Central memory CD8-positive, alpha-beta T cell (primary cell): ENCODE measurements around the gene SPECC1L.

ENCODE experiments used
- ATAC-seq: fragments of 150-1000 bp; cut with Tn5 transposase; replicated peaks from 2 replicates; pipeline ENCODE4 v1.10.0; 2022; ENCODE audit warnings: mild to moderate bottlenecking, moderate FRiP score, moderate number of reproducible peaks; ENCODE audit not compliant: poor library complexity, severe bottlenecking; ENCODE audit errors: extremely low read depth
- DNase-seq, 2 donors: peaks; one replicate each; pipeline ENCODE4 v3.0.0; 2021; ENCODE audit warnings: low spot score in 2 of 2
- H3K27ac Mint-ChIP-seq: one replicate; pipeline ENCODE4 v1.8.0; 2022; ENCODE audit warnings: low read depth, mild to moderate bottlenecking, moderate library complexity, mixed read lengths
- H3K27me3 Mint-ChIP-seq: one replicate; pipeline ENCODE4 v1.8.0; 2022; ENCODE audit warnings: mixed read lengths
- H3K36me3 Mint-ChIP-seq: one replicate; pipeline ENCODE4 v1.8.0; 2022; ENCODE audit warnings: mild to moderate bottlenecking, moderate library complexity, mixed read lengths; ENCODE audit not compliant: insufficient read depth
- H3K4me1 Mint-ChIP-seq: one replicate; pipeline ENCODE4 v1.8.0; 2022; ENCODE audit warnings: mixed read lengths
- H3K4me3 Mint-ChIP-seq: one replicate; pipeline ENCODE4 v1.8.0; 2022; ENCODE audit warnings: mild to moderate bottlenecking, moderate library complexity, mixed read lengths
- H3K9me3 Mint-ChIP-seq: one replicate; pipeline ENCODE4 v1.8.0; 2022; ENCODE audit warnings: mixed read lengths

SPECC1L gene

GRCh38 chr22:24421428-24421931 lies 150.8 kb downstream of the SPECC1L start:
- peak; percentile 34 for ATAC-seq
- no peaks in the 10 kb centered on the region for H3K9me3 Mint-ChIP-seq
- peaks cover 23% of the 10 kb centered on the region for H3K4me1 Mint-ChIP-seq
- H3K27ac Mint-ChIP-seq, result no peak overlapping the region
- no peaks in the 10 kb centered on the region for H3K27me3 Mint-ChIP-seq
- H3K4me3 Mint-ChIP-seq, result no peak overlapping the region
- DNase-seq, result no peak
- H3K36me3 Mint-ChIP-seq, result peaks cover 17% of the 10 kb centered on the region

GRCh38 chr22:24422102-24422665 lies 151.6 kb downstream of the SPECC1L start:
- Mint-ChIP-seq H3K9me3 (no peaks in the 10 kb centered on the region), H3K4me3 (peak overlapping the region; percentile 80), H3K27me3 (no peaks in the 10 kb centered on the region), H3K36me3 (peaks cover 19% of the 10 kb centered on the region), H3K27ac (peak overlapping the region; percentile 83), H3K4me1 (peaks cover 30% of the 10 kb centered on the region)
- DNase-seq, result no peak
- no peak for ATAC-seq

- Mint-ChIP-seq H3K27me3 (no peaks in the 10 kb centered on the region), H3K36me3 (peaks cover 25% of the 10 kb centered on the region), H3K9me3 (no peaks in the 10 kb centered on the region), H3K4me1 (peaks cover 42% of the 10 kb centered on the region), H3K27ac (peak overlapping the region; percentile 83), H3K4me3 (peak overlapping the region; percentile 80)
- DNase-seq (peak; percentile 37 to 58), ATAC-seq (no peak)
These were observed 152.9 kb downstream of the SPECC1L start for GRCh38 chr22:24423519-24424000.

GRCh38 chr22:24424001-24424900 lies 153.6 kb downstream of the SPECC1L start:
- H3K4me3 Mint-ChIP-seq, result peak overlapping the region; percentile 50
- peaks cover 49% of the 10 kb centered on the region for H3K4me1 Mint-ChIP-seq
- no peak overlapping the region for H3K27ac Mint-ChIP-seq
- H3K27me3 Mint-ChIP-seq, result no peaks in the 10 kb centered on the region
- H3K9me3 Mint-ChIP-seq, result no peaks in the 10 kb centered on the region
- ATAC-seq (no peak), DNase-seq (no peak)
- peaks cover 24% of the 10 kb centered on the region for H3K36me3 Mint-ChIP-seq

GRCh38 chr22:24424901-24425775 lies 154.5 kb downstream of the SPECC1L start:
- no peaks in the 10 kb centered on the region for H3K27me3 Mint-ChIP-seq
- peak overlapping the region; percentile 86 for H3K4me3 Mint-ChIP-seq
- no peaks in the 10 kb centered on the region for H3K9me3 Mint-ChIP-seq
- H3K4me1 Mint-ChIP-seq, result peaks cover 52% of the 10 kb centered on the region
- no peak for DNase-seq
- peak overlapping the region; percentile 98 for H3K27ac Mint-ChIP-seq
- no peak for ATAC-seq
- H3K36me3 Mint-ChIP-seq, result peaks cover 23% of the 10 kb centered on the region

GRCh38 chr22:24426436-24426835 lies 155.8 kb downstream of the SPECC1L start:
- DNase-seq (no peak), ATAC-seq (no peak)
- Mint-ChIP-seq H3K27ac (peak overlapping the region; percentile 98), H3K36me3 (peaks cover 23% of the 10 kb centered on the region), H3K4me1 (peaks cover 51% of the 10 kb centered on the region), H3K4me3 (peak overlapping the region; percentile 86), H3K9me3 (no peaks in the 10 kb centered on the region), H3K27me3 (no peaks in the 10 kb centered on the region)

- H3K4me1 Mint-ChIP-seq, result peaks cover 56% of the 10 kb centered on the region
- H3K9me3 Mint-ChIP-seq, result no peaks in the 10 kb centered on the region
- DNase-seq (no peak), ATAC-seq (no peak)
- peaks cover 24% of the 10 kb centered on the region for H3K36me3 Mint-ChIP-seq
- no peaks in the 10 kb centered on the region for H3K27me3 Mint-ChIP-seq
- peak overlapping the region; percentile 98 for H3K27ac Mint-ChIP-seq
- H3K4me3 Mint-ChIP-seq, result peak overlapping the region; percentile 86
These were observed 156.3 kb downstream of the SPECC1L start for GRCh38 chr22:24426851-24427499.

GRCh38 chr22:24427500-24428164 lies 157.0 kb downstream of the SPECC1L start, which contains the start of gene ADORA2A:
ADORA2A (plus strand) TSS chr22:24427599; CDS start chr22:24433405, 5,806 bp downstream.
- peak; percentile 69 to 79 for DNase-seq
- H3K4me1 Mint-ChIP-seq, result peaks cover 59% of the 10 kb centered on the region

GRCh38 chr22:24428751-24429410 lies 158.2 kb downstream of the SPECC1L start:
- no peaks in the 10 kb centered on the region for H3K27me3 Mint-ChIP-seq
- DNase-seq, result no peak
- H3K4me1 Mint-ChIP-seq, result peaks cover 66% of the 10 kb centered on the region
- no peak for ATAC-seq
- peak overlapping the region; percentile 98 for H3K27ac Mint-ChIP-seq
- no peaks in the 10 kb centered on the region for H3K9me3 Mint-ChIP-seq
- H3K4me3 Mint-ChIP-seq, result peak overlapping the region; percentile 86
- peaks cover 22% of the 10 kb centered on the region for H3K36me3 Mint-ChIP-seq

More at GRCh38 chr22:24427500-24428164, 157.0 kb downstream of the SPECC1L start, which contains the start of gene ADORA2A:
- peak within 1 kb of the TSS; percentile 98 for H3K27ac Mint-ChIP-seq
- ATAC-seq, result peak; percentile 87
- H3K4me3 Mint-ChIP-seq, result peak within 1 kb of the TSS; percentile 86
- no peaks in the 10 kb centered on the region for H3K27me3 Mint-ChIP-seq
- H3K9me3 Mint-ChIP-seq, result no peaks in the 10 kb centered on the region
- peaks cover 25% of the 10 kb centered on the region for H3K36me3 Mint-ChIP-seq

GRCh38 chr22:24429411-24430365 lies 159.1 kb downstream of the SPECC1L start:
- H3K4me3 Mint-ChIP-seq, result peak overlapping the region; percentile 86
- no peaks in the 10 kb centered on the region for H3K9me3 Mint-ChIP-seq
- H3K27me3 Mint-ChIP-seq, result no peaks in the 10 kb centered on the region
- DNase-seq (no peak), ATAC-seq (no peak)
- peaks cover 29% of the 10 kb centered on the region for H3K36me3 Mint-ChIP-seq
- peaks cover 74% of the 10 kb centered on the region for H3K4me1 Mint-ChIP-seq
- peak overlapping the region; percentile 98 for H3K27ac Mint-ChIP-seq
